ENCODE measurements around the gene DENND1B. TPM values are rescaled to one million over a fixed set of nuclear protein-coding genes. Genes with fewer than 3 reads are reported as not detected.

The DENND1B gene
- total and polyA plus RNA-seq, 9 of the 15 experiments (the other 6 are each of a cell fraction or from before 2014, with no cell fraction given), result 2.1 to 12.1 (median 7.5) TPM

- TF ChIP-seq ZNF395 (CRISPR knock-in tag; IDR thresholded peaks at IDR 0.05) (peak; percentile 49; the same call in 1 of the 2 replicates), NEUROD1 (IDR thresholded peaks at IDR 0.05; ENCODE audit: borderline replicate concordance, low read depth, low read length, partially characterized antibody) (no peak), ZKSCAN8 (CRISPR knock-in tag; IDR thresholded peaks at IDR 0.05) (no peak), ELF2 (CRISPR knock-in tag; IDR thresholded peaks at IDR 0.05) (0 out of 2 replicates have a peak, but pooled peaks have one; percentile 43), ZNF277 (CRISPR knock-in tag; IDR thresholded peaks at IDR 0.05; ENCODE audit: borderline replicate concordance) (no peak), CXXC5 (CRISPR knock-in tag; IDR thresholded peaks at IDR 0.05) (peak; percentile 70), FOSL1 (tag; conservative IDR thresholded peaks at IDR 0.05) (no peak), ZNF551 (CRISPR knock-in tag; IDR thresholded peaks at IDR 0.05) (no peak), LEF1 (IDR thresholded peaks at IDR 0.05) (no peak), CBFA2T3 (IDR thresholded peaks at IDR 0.05) (peak; percentile 65), ERF (CRISPR knock-in tag; IDR thresholded peaks at IDR 0.05) (no peak), NR2C2 (CRISPR knock-in tag; IDR thresholded peaks at IDR 0.05) (0 out of 2 replicates have a peak, but pooled peaks have one; percentile 2), NR2C2 (tag; IDR thresholded peaks at IDR 0.05) (0 out of 2 replicates have a peak, but pooled peaks have one; percentile 26), SMARCA4 (IDR thresholded peaks at IDR 0.05) (no peak), ZFP1 (CRISPR knock-in tag; IDR thresholded peaks at IDR 0.05) (no peak), HNRNPH1 (optimal IDR thresholded peaks at IDR 0.05; ENCODE audit: low read depth, low read length) (no peak), ZNF224 (CRISPR knock-in tag; IDR thresholded peaks at IDR 0.05) (no peak), CC2D1A (IDR thresholded peaks at IDR 0.05) (no peak), MAX (CRISPR knock-in tag; IDR thresholded peaks at IDR 0.05) (no peak), ZFX (CRISPR knock-in tag; IDR thresholded peaks at IDR 0.05) (peak; percentile 92), ZNF384 (IDR thresholded peaks at IDR 0.05; ENCODE audit: low read depth, low read length) (0 out of 2 replicates have a peak, but pooled peaks have one; percentile 14), CREB3 (tag; conservative IDR thresholded peaks at IDR 0.05; ENCODE audit: low read depth) (no peak), JUNB (CRISPR knock-in tag; conservative IDR thresholded peaks at IDR 0.05) (no peak), USF1 (CRISPR knock-in tag; IDR thresholded peaks at IDR 0.05) (no peak), KLF10 (CRISPR knock-in tag; IDR thresholded peaks at IDR 0.05) (no peak)
These were observed at the start of gene DENND1B (continued) for GRCh38 chr1:197775282-197776262.
